Retinal pigment epithelial cell (primary cell): Measurements from ENCODE around the gene CNPPD1.
A peak's percentile ranks its signal among the peaks of the same experiment; 100 is the strongest.

Experiments used
- DNase-seq: peaks from one replicate; pipeline ENCODE4 v3.0.0-alpha.2; 2010; ENCODE audit warnings: low read depth
- H3K4me3 ChIP-seq: 2 replicates; pipeline ENCODE4 v1.5.1; 2011; ENCODE audit warnings: mild to moderate bottlenecking, low read length, control low read depth, moderate library complexity
- TF ChIP-seq, protein P1 (sequence below): conservative IDR thresholded peaks from 2 replicates; pipeline ENCODE4 v1.5.1; 2011; ENCODE audit warnings: low read depth, low read length, control low read depth, inconsistent platforms

CNPPD1 gene

DNA sequence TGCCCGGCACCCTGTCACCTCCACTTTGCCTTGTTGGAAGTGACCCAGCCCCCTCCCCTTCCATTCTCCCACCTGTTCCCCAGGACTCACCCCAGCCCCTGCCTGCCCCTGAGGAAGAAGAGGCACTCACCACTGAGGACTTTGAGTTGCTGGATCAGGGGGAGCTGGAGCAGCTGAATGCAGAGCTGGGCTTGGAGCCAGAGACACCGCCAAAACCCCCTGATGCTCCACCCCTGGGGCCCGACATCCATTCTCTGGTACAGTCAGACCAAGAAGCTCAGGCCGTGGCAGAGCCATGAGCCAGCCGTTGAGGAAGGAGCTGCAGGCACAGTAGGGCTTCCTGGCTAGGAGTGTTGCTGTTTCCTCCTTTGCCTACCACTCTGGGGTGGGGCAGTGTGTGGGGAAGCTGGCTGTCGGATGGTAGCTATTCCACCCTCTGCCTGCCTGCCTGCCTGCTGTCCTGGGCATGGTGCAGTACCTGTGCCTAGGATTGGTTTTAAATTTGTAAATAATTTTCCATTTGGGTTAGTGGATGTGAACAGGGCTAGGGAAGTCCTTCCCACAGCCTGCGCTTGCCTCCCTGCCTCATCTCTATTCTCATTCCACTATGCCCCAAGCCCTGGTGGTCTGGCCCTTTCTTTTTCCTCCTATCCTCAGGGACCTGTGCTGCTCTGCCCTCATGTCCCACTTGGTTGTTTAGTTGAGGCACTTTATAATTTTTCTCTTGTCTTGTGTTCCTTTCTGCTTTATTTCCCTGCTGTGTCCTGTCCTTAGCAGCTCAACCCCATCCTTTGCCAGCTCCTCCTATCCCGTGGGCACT is 5.8 kb upstream of the CNPPD1 start:
- no peak overlapping the region for H3K4me3 ChIP-seq

GRCh38 chr2:219181531-219181930 is 4.8 kb upstream of the CNPPD1 start:
- TF ChIP-seq, protein P1, sequence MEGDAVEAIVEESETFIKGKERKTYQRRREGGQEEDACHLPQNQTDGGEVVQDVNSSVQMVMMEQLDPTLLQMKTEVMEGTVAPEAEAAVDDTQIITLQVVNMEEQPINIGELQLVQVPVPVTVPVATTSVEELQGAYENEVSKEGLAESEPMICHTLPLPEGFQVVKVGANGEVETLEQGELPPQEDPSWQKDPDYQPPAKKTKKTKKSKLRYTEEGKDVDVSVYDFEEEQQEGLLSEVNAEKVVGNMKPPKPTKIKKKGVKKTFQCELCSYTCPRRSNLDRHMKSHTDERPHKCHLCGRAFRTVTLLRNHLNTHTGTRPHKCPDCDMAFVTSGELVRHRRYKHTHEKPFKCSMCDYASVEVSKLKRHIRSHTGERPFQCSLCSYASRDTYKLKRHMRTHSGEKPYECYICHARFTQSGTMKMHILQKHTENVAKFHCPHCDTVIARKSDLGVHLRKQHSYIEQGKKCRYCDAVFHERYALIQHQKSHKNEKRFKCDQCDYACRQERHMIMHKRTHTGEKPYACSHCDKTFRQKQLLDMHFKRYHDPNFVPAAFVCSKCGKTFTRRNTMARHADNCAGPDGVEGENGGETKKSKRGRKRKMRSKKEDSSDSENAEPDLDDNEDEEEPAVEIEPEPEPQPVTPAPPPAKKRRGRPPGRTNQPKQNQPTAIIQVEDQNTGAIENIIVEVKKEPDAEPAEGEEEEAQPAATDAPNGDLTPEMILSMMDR = no peak
- DNase-seq = no peak
- no peak overlapping the region for H3K4me3 ChIP-seq

More for the DNA sequence above, 5.8 kb upstream of the CNPPD1 start:
- no peak for DNase-seq
- TF ChIP-seq, protein P1 = no peak

- TF ChIP-seq, protein P1 = no peak
These were observed 4.2 kb upstream of the CNPPD1 start for GRCh38 chr2:219180961-219181360.

DNA sequence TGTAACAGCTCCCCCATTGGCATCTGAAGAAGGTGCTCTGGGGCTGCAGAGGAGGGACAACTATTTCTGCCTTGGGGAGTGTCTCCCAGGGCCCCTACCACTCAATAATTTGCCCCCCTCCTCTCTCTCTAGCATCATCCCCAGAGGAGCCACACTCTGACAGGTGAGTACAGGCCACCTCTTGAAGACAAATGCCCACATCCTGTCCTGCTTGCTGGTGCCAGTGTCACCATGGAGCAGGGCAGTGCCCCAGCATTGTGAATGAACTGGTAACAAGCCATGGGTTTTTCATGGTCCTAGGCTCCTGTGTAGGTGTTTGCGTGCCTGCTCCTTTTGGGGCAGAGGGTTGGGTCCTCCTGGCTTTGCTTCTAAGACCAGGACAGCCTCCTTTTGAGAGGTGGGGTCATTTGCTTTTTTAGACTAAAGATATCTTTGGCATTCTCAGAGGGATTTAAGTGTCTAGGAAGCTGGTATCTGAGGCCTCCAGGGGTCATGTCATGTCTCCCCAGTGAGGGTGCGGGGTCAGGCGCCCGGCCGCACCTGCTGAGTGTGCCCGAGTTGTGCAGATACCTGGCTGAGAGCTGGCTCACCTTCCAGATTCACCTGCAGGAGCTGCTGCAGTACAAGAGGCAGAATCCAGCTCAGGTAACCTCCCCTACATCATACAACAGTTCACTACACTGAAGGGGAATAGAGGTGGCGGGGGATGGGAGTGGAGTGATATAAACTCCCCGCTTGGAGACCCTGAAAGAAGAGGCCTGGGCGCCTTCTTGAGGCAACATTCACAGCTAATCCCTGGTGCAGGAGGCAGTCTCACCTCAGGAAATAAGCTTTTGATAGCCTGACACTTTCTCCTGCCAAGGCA is 3.1 kb upstream of the CNPPD1 start:
- no peak for DNase-seq
- TF ChIP-seq, protein P1 = no peak
- no peak overlapping the region for H3K4me3 ChIP-seq

More at GRCh38 chr2:219180961-219181360, 4.2 kb upstream of the CNPPD1 start:
- DNase-seq = no peak
- no peak overlapping the region for H3K4me3 ChIP-seq

- TF ChIP-seq, protein P1 = no peak
- peak overlapping the region; percentile 59 for H3K4me3 ChIP-seq
- no peak for DNase-seq
These were observed 1.9 kb upstream of the CNPPD1 start for GRCh38 chr2:219178377-219179175.

DNA sequence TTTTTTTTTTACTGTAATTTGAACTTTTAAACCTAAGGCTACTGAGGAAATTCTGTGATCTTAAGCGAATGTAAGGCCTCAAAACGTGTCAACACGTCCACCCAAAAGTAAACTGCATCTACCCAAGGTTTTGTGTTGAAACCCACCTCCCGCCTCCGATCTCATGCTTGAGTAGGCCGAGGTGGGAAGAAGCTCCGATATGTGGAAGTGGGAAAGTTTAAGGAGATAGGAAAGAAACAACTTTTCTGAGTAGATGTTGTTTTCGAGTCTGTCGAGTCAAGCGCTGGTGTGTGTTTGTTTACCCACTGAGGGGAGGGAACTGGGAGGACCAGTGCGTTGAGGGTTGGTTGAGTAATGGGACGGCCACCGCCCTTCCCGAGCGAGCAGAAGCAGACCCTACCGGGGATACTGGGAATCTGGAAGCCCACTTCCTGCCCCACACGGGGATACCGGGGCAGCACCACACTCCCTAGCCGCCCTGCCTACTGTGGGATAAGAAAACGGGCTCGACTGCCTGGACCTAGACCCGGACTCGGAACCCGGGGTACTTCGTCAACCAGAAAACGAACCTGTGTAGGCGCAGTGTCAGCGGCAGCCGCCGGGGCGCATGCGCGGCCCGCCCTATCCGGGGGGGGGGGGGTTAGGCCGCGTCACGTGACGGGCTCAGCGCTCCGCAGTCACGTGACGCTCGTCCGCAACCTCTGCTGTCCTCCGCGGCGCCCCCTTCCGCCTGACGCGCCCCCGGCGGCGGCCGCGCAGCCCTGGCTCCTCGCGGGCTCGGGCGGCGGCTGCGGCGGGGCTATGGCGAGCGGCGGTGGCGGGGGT is 1.0 kb upstream of the CNPPD1 start, which contains the start of gene RETREG2:
Gene RETREG2, plus strand, starts transcription at position 724 of the 825 bp plus-strand sequence. Its CDS starts 78 bp downstream, at position 802.
- DNase-seq = peak; percentile 64
- TF ChIP-seq, protein P1 = peak; percentile 19
- H3K4me3 ChIP-seq = peak within 1 kb of the TSS; percentile 81
